RPMI8226 (cell line): ENCODE results near the gene DMRT3.
A peak's percentile ranks its signal among the peaks of the same experiment; 100 is the strongest.

ENCODE experiments used
- DNase-seq: peaks from one replicate; pipeline ENCODE4 v3.0.0-alpha.2; 2015

DMRT3 gene

DNA sequence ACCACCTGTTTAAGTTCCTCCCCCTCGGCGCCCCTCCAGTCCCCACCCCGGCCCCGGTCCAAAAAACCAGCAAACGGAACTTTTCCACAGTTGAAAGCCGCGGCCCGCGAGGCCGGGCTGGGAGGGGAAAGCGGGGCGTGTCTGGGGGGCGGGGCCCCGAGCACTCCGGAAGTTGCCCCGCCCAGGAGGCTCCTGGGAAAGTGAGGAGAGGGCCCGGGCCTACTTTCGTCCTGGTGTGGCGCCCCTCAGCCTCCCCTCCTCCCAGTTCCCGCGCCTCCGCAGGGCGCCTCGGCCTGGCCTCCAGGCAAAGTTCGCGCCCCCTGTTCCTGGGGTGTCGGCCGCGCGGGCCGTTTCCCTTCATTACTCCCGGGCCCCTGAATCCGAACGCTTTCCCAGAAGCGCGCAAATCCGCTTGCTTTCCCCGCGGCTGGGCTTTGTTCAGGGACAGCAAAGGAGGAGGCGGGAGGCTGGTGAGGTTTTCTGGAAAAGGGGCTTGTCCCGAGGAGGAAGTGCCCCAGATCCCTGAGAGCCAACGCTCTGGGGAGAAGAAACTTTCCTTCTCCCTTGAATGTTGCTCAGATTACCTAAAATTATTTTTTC is 4.5 kb upstream of the DMRT3 start:
- no peak for DNase-seq

DNA sequence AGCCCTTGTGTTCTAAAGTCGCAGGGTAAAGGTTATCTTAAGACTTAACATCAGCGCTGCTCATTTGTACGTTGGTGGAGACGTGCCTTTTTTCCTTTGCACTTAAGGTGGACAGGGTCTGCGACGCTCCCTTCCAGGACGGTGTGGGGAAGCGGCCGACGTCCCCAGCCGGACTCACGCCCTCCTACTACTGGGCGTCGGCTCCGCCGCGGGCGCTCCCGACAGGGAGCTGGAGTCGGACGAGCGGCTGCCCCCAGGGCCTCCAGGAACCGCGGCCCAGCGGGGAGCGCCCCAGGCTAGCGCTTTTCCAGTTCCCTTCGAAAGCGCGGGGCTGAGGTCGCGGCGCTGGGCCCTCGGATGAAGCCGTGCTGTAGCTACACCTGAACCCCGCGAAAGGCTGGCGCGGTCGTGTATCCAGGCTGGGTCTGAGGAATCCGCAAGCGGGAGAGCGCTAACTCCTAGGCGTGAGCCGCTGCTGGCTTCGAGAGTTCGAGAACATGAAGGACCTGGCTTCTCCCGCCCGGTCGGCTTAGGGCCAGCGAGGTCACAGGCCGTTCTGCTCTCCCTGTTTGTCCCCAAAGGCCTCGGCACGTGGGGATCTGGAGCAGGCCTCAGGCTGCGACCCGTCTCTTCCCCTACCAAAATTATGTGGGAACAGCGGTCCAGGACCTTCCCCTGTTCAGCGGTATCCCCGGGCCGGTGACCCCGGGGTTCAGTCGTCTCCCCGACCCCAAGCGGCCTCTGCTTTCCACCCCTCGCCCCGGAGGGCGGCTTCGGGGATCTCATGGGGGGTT is 3.8 kb upstream of the DMRT3 start:
- no peak for DNase-seq

DNA sequence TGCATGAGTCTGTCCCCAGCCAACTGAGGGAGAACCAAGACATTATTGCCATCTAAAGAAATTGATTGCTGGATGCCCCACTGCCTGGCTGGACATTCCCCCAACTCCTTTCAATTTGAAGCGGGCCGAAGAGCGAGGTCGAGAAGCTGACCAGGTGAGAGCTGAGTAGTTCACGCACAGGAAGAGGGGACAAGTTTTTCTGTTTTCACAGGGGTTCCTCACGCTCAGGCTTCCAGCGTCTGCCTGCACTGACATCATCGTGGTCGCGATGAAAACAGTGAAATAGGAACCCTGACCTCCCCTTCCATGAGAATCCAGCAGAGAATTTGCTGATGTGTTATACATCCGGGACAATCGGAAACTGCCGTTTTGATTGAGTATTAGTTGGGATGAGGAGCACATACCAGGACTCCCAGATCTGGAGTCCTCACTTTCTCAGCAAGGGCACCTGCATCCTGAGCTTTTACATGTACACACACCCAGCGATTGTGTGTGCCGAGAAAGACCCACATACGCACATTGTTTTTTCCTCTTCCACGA is 3.1 kb upstream of the DMRT3 start:
- no peak for DNase-seq

DNA sequence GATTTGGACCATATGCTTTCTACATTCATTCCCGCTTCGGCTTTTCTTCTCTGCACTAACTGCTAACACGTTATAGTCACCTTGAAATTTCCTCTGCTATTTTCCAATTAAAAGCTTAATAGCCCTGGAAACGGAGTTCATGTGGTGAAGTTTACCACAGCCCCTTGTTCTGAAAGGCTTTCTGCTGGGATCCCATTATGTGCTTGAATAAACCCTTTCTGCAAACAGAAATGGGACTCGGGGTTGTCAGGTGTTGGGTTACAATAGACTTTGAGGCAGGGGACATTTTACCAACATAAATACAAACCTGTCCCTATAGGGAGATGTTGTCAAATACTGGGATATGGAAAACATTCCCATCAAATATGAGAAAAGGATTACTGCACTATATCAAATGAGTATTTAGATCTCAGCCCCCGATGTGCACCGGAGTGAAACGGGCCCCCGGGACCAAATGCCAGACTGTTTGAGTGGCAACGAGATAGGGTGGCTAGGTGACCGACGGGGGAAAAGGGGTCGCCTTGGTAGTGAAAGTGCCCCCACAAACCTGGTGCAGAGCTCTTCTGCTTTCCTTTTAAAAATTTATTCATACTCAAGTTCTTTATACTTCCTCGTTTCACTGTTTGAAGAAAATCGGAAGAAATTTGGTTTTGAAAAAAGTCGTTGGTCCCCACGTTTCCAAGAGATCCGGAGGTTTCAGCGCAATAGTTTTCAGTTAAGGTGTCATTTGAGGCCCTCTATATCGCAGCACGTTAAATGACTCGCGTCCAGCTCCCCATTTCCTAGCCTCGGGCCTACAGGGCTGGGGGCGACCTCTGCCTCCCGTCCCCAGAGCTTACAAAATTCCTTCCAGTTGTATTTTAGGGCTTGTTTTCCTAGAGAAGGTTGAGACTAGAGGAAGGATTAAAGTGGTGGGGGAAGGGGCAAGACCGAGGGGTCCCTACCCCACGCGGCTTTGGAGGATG is 2.1 kb upstream of the DMRT3 start:
- no peak for DNase-seq

DNA sequence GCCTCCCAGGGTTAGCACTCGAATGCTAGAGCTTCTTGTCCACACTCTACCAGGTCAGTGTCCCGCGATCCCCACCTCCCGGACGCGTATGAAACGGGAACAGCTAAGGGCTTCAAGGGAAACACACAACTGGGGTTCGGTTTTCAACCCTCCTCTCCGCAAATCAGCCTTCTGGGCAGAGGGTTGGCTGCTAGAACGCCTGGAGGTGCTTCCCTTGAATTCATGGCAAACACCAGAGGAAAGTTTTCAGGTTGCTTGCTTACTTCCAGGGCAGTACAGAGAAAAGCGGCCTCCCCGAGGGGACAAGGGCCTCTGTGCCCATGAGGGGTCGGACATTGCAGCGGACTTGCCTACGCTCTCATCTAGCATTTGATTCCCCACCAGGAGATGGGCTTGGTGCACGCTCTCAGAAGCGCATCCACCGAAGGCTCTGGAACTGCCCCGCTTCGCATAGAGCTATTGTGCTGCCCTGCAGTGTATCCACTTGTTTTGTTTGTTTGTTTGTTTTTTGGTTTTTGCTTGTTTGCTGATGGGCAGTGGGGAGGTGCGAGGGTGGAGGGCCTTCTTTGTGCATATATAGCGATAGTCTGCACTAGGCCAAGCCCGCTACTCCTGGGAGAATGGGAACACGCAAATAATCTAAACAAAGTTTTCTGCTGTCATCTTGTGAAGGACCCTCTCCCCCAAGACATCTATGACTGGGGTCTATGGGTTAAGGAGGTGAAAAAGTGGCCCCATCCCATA is 1.3 kb upstream of the DMRT3 start:
- no peak for DNase-seq

DNA sequence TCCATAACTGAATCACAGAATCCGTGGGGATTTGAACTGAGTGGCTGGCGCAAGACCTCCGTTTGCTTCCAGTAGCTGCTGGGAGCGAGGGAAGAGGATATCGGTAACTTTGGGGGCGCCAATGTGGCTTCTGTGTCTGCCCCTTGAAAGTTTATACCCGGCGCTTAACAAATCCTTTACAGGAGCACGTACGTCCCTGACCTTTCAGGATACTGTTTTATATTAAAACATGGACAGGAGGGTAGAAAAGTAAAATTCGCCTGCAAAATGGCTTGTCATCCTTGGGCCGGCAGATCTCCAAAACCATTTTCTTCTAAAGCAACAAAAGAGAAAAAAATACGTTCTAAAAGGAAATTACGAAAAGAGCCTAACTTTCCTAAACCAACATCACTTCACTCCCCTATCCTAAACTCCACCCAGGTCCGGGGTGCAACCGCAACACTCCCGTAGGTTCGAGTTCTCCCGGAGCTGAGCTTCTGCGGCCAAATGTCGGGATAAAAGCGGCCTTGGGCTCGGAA is 656 bp upstream of the DMRT3 start:
- DNase-seq = no peak

DNA sequence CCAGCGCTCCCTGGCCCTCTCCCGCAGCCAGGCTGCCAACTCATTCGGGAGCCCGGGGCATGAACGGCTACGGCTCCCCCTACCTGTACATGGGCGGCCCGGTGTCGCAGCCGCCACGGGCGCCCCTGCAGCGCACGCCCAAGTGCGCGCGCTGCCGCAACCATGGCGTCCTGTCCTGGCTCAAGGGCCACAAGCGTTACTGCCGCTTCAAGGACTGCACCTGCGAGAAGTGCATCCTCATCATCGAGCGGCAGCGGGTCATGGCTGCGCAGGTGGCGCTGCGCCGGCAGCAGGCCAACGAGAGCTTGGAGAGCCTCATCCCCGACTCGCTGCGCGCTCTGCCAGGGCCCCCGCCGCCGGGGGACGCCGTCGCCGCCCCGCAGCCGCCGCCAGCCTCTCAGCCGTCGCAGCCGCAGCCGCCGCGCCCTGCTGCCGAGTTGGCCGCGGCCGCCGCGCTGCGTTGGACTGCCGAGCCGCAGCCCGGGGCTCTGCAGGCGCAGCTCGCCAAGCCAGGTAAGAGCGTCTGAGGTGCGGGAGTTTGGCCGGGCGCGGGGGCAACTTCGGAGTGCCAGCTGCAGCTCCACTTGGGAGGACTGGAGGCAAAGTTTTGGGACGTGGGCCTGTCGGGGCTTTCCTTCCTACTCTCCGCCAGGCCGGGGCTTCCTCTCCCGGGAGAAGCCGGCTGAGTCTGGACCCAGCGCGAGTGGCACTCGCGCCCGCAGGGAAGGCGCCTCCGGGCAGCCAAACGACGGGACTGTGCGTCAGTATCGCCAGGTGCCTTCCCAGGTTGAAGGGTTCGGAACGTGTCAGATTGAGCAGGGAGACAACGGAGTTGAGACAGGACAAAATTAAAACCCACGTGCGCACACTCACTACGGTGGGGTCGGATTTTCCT is 735 bp downstream of the DMRT3 start:
- peak; percentile 63 for DNase-seq

DNA sequence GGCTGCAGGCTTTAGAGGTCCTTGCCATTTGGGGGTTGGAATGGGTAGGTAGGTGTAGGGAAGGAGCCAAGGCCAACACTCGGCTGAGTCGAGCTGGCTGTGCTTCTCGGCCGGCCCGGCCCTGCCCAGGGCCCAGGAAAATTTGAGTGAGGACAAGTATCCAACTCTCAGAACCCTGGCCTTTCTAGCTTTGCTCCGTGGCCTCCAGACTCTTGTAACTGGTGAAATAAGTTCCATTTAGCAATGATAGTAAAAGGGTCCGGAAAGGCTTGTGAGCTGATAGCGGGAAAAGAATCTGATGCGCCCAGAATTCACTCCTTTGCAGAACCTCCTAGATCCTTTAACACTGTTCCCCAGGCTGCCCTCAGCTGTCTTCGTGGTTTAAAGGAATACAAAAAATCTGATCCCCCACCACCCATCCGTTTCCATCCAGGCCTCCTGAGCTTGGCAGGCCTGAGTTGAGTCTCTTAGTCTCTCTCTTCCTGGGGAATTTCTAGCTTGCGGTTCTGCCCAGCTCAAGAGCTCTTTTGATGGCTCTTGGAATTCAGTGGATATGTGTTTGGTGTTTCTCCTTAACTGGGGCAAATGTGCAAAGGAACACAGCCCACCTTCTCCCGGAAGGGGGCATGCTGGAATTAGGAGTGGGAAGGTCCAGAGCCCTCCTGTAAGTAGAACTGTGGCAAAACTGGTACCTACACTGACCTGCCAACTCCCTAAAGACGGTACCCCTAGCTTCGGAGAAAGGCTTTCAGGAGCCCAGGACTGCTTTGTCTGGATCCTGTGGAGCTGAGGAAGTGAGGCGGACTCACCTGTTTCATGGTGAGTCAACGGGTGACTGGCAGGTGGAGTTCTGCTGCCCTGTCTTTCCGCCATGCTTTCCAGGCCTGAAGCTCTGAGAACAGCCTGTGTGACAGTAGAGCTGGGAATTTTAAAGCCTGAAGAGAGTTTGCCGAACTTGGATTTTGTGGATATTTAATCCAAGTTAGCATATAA is 1.7 kb downstream of the DMRT3 start:
- no peak for DNase-seq

DNA sequence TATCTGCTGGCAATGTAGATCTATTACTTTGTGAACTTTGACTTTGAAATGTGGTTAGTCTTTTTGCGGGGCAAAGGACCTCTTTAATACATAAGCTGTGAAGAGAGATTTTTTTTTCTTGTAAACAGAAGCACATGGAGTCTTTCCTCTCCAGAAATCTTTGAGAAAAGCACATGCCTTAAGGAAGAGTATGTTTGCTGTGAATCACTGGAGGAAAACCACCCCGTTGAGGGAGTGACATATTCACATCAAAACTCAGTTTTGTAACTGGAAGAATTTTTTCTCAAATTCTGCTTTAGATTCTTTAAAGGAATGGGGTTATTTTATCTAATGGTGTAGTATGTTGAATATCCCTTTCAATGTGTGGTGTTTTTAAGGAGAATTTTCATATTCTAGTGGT is 3.5 kb downstream of the DMRT3 start:
- DNase-seq = no peak

DNA sequence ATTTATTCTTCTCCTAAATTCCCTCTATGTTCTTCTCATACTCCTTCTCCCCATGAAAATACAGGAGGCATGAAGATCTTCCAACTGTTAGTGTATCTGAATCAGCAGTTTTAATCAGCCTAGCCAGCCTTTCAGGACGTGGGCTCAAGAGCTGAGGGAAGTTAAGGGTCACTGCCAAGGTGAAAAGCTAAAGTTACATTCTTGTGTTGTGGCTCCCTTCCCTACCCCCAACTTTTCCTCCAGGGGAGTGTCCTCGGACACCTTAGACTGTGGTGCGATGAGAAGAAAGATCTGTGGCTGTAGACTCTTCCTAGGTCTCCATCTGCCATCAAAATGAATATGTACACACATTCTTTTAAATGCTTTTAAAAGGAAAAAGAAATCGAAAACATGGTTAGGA is 4.2 kb downstream of the DMRT3 start:
- DNase-seq = no peak

DNA sequence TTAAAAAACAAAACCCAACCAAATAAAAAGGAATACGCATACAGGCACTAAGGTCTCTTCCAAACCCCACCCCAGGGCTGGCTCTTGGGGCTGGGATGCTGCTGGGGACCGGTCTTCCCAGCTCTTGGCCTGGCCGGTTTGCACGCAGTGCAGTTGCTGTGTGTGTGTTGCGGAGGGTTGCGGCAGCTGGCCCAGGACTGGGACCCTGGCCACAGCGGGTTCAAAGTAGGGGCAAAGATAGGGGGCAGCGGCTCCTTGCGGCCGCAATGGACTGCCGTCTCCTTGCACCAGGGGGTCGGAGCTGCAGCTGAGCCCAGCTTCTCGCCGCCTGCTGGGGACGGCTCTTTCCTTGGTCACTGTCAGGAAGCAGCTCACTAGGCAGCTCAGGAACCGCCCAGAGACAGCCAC is 5.0 kb downstream of the DMRT3 start:
- no peak for DNase-seq

DNA sequence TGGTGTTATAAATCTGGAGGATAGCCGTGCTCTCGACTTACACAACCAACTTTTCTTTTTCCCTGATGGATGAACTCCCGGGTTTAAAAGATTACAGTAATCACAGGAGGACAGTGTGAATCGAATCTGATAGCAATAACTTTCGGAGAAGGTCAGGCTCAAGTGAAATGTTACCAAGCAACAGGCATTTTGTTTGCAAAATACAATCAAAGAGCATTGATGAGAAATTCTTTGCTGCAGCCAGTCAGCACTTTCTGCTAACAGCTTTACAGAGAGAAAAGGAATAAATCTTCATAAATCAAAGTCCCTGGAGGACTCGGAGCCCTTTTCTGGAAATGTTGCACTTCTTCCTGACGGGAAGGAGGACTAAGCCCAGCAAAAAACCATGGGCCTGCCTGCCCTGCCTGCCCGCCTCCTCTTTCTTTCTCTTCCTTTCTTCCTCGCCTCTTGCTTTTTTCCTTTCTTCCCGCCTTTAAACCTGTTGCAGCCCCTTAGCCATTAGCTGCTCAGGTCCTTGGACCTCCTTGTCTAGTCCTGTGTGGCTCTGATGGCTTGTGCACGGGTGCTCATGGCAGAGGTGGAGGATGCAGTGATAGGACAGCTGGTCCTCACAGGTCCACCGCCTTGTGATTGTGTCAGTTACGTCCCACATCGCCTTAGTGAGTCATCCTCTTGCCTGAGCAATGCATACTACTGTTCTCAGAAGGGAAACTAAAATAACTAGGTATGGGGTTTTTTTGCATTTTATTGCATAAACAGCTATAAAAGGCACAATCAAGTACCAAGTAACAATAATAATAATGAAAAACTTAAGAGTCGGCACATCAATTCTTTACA is 6.2 kb downstream of the DMRT3 start:
- DNase-seq = no peak

DNA sequence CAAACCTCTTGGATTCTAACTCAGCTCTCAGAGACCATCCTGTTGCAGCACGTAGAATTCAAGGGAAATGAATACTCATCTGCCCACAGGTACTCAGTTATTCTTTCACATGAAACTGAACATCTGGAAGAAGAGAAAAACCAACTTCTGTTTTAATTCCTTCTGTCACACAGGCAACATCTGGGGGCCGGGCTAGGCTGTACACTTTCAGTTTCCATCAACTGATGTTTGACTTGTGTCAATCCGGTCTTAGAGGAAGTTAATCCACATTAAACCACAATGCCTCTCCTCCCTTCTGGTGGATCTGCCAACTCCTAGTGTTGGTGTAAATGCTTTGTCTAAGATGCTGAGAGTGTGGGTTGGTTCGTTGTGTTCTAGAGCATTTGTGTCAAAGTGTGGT is 17.6 kb downstream of the DMRT3 start:
- DNase-seq = peak; percentile 59

DNA sequence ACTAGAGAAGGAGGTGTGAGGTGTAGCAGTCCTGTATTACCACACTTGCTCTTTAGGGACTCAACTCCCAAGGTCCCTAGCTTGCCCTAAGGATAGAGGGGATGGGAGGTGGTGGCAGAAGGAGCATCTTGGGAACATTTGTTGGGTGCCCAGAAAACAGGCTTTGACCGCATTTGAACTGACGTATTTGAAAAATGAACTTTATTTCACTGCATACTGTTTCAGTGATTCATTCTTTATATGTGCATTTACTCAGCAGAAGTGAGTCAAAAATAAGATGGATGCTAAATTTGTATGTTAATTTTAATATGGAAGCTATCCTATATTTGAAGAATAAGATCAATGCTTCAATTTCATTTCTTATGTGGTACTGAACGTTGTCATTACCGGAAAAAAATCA is 18.7 kb downstream of the DMRT3 start:
- DNase-seq = no peak

DNA sequence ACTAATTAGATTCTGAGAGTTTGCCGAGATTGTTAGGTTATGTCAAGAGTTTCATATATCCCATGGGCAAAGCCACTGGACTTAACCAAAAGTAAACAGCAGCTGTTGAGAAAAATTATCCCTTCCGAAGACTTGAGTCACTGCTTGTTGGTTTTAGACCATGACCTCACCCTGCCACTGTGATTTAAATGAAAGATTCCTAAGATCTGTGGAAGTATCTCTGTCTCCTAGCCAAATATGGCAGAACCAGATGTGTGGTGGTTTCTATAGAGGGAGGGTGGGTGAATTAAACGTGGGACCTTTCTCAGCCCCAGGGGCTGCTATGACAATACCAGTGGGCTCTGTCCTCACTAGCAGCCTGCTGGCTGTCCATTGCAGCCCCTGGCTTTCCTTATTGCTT is 19.3 kb downstream of the DMRT3 start:
- no peak for DNase-seq

DNA sequence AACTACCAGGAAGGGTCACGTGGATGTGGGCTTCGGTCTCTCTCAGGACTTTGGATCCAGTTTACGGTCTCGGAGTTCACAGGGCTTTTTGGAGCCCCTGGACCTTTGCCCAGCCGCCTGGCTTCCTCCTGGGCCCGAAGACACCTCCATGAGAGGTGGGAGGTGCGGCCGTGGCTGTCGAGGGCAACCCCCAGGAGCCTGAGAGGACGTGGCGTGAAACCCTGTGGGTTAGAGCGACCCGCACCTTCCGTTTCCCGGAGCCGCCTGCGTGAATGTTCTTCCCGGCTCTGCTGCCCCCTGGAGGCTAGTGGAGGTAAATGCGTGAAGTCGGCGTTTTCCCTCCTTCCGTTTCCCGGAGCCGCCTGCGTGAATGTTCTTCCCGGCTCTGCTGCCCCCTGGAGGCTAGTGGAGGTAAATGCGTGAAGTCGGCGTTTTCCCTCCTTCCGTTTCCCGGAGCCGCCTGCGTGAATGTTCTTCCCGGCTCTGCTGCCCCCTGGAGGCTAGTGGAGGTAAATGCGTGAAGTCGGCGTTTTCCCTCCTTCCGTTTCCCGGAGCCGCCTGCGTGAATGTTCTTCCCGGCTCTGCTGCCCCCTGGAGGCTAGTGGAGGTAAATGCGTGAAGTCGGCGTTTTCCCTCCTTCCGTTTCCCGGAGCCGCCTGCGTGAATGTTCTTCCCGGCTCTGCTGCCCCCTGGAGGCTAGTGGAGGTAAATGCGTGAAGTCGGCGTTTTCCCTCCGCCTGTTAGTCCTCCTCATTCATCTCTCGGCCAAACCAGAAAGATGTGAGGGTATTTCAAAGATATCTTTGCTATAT is 22.1 kb downstream of the DMRT3 start:
- peak; percentile 31 for DNase-seq

DNA sequence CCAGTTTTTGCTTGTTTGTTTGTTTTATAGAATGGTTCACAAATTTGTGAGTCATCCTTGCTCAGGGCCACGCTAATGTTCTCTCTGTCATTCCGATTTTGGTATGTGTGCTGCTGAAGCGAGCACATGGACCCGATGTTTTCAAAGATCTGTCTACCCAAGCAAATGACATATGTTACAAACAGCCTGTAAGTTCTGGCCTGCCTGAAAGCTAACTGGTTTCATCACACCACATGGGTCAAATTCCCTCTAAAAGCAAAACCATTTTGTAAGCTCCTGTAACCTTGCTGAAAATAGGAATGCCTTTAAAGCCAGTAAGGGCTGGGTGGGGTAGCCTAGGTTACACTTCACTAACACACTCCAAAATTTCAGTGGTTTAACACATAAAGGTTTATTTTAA is 25.4 kb downstream of the DMRT3 start:
- DNase-seq = no peak

DNA sequence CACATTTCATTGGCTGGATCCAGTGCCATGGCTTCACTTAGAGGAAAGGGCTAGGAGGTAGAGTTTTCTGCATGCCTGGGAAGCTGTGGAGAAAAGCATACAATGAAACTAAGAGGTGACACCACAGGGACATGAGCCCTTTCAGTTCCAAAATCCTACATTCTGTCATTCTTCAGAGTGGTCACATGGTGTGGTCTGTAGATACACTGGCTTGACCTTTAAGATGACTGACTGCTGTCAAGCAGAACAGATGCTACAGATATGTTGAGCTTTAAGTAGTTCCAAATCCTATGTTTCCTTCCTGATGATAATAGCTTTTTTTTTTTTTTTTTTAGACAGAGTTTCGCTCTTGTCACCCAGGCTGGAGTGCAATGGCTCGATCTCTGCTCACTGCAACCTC is 26.2 kb downstream of the DMRT3 start:
- no peak for DNase-seq
